PC-3 (cell line): ENCODE measurements around the gene TNFRSF9. TPM values are rescaled to one million over a fixed set of nuclear protein-coding genes. Genes with fewer than 3 reads are reported as not detected.
"Not testable (repeated sequence)": the region's sequence is repeated elsewhere in the genome, so short reads cannot be mapped to it uniquely, and the experiment has no call there.

Source experiments
- ATAC-seq: fragments of 200-7000 bp; cut with Tn5 transposase; 2 replicates; pipeline ENCODE4 v1.9.1; 2020; ENCODE audit warnings: mild to moderate bottlenecking, moderate library complexity
- BruUV-seq: library from RNA; stranded (reverse); fragments of 400-500 nt; replicated peaks from 2 replicates; lab custom pipeline; 2021; lab: Mats Ljungman, UMichigan
- CTCF ChIA-PET: fragments of 300-600 bp; sonication (Branson Sonifier 250); formaldehyde crosslinking; loops from one replicate; lab custom pipeline; 2022; ENCODE audit warnings: antibody characterized with exemption; lab: Charles Lee
- POLR2A ChIA-PET: fragments of 300-600 bp; sonication (Branson Sonifier 250); formaldehyde crosslinking; loops from one replicate; lab custom pipeline; 2022; ENCODE audit warnings: antibody characterized with exemption; ENCODE audit not compliant: unreplicated experiment; lab: Charles Lee
- DNase-seq: peaks from one replicate; pipeline ENCODE4 v3.0.0-alpha.2; 2015
- H2AFZ ChIP-seq: fragments of 300-600 bp; sonication (generic); 2 replicates; pipeline ENCODE4 v1.6.0; 2016; ENCODE audit warnings: antibody characterized with exemption, low read length
- H3F3A ChIP-seq: fragments of 300-600 bp; sonication (generic); one replicate; pipeline ENCODE4 v1.6.0; 2017; ENCODE audit warnings: antibody characterized with exemption, low read length, control low read depth, mild to moderate bottlenecking; ENCODE audit not compliant: unreplicated experiment
- H3K27ac ChIP-seq: fragments of 300-600 bp; sonication (generic); 2 replicates; pipeline ENCODE4 v1.5.1; 2016; ENCODE audit warnings: mild to moderate bottlenecking, low read length
- H3K27me3 ChIP-seq: fragments of 300-600 bp; sonication (generic); 2 replicates; pipeline ENCODE4 v1.6.1; 2016; ENCODE audit warnings: low read length, mixed read lengths
- H3K36me3 ChIP-seq: fragments of 300-600 bp; sonication (generic); 2 replicates; pipeline ENCODE4 v1.6.1; 2016; ENCODE audit warnings: low read depth, mixed run types, low read length, mixed read lengths
- H3K4me1 ChIP-seq: fragments of 300-600 bp; sonication (generic); 2 replicates; pipeline ENCODE4 v1.5.1; 2016; ENCODE audit warnings: low read length; ENCODE audit not compliant: insufficient read depth
- H3K4me2 ChIP-seq: fragments of 300-600 bp; sonication (generic); 2 replicates; pipeline ENCODE4 v1.6.0; 2016; ENCODE audit warnings: low read length
- H3K4me3 ChIP-seq: fragments of 300-600 bp; sonication (generic); 2 replicates; pipeline ENCODE4 v1.5.1; 2016; ENCODE audit warnings: mild to moderate bottlenecking, low read length, mixed read lengths
- H3K79me2 ChIP-seq: fragments of 300-600 bp; sonication (generic); 2 replicates; pipeline ENCODE4 v1.6.1; 2017; ENCODE audit warnings: low read length, mixed read lengths
- H3K9ac ChIP-seq: fragments of 300-600 bp; sonication (generic); 2 replicates; pipeline ENCODE4 v1.6.0; 2016; ENCODE audit warnings: mild to moderate bottlenecking, low read length
- H3K9me2 ChIP-seq: fragments of 300-600 bp; sonication (generic); replicated peaks from 2 replicates; pipeline ENCODE4 v1.6.1; 2016; ENCODE audit warnings: mixed run types, low read length, mixed read lengths
- H3K9me3 ChIP-seq: fragments of 300-600 bp; sonication (generic); 2 replicates; pipeline ENCODE4 v1.6.1; 2016; ENCODE audit warnings: low read length, mixed read lengths
- H4K20me1 ChIP-seq: fragments of 300-600 bp; sonication (generic); 2 replicates; pipeline ENCODE4 v1.6.1; 2016; ENCODE audit warnings: low read length, mixed read lengths
- EZH2 ChIP-seq: fragments of 300-600 bp; sonication (generic); IDR thresholded peaks from one replicate; pipeline ENCODE4 v1.6.1; 2017; ENCODE audit warnings: antibody characterized with exemption, mild to moderate bottlenecking, low read length; ENCODE audit not compliant: unreplicated experiment
- EZH2phosphoT487 ChIP-seq: fragments of 300-600 bp; sonication (generic); IDR thresholded peaks from 2 replicates; pipeline ENCODE4 v1.6.1; 2018; ENCODE audit warnings: mild to moderate bottlenecking, antibody characterized with exemption, low read length, borderline replicate concordance
- intact Hi-C: fragments of 100-400 bp; cut with micrococcal nuclease; formaldehyde crosslinking; loops from 2 replicates; pipeline ENCODE4 v1.9.0; 2023
- total RNA-seq: library from RNA; depleted of rRNA; stranded (reverse); fragments of >200 nt; gene quantifications from 2 replicates; pipeline ENCODE4 v1.2.3, GENCODE V29; 2014
- TF ChIP-seq, protein P1 (sequence below): fragments of 300-600 bp; sonication (generic); conservative IDR thresholded peaks from 2 replicates; pipeline ENCODE4 v1.5.1; 2017; ENCODE audit warnings: antibody characterized with exemption, low read depth, mild to moderate bottlenecking, low read length

The TNFRSF9 gene
- total RNA-seq, 1 experiment from 2014 or later, result 0.04 TPM

DNA sequence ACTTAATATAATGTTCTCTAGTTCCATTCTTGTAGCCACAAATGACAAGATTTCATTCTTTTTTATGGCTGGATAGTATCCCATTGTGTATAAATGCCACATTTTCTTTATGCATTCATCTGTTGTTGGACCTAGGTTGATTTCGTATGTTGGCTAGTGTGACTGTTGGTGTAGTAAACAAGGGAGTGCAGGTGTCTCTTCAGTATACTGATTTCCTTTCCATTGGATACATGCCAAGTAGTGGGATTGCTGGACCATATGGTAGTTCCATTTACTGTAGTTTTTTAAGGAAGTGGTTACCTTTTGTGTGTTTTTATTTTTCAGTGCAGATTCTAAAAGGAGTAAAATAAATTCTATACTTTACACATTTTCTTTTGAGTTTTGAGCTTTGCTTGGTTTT is 26.6 kb upstream of the TNFRSF9 start:
- no peak for TF ChIP-seq EZH2phosphoT487
- intact Hi-C loops, result loop anchor here (10.0 kb wide), 1 partner anchor 302 kb away; no protein-coding TSS in a partner anchor
- no TSS peak for BruUV-seq
- Histone ChIP-seq H3K79me2 (peaks cover 66% of the 10 kb centered on the region), H3K4me1 (peaks cover 9% of the 10 kb centered on the region; the same call in 1 of the 2 replicates), H3K27me3 (no peaks in the 10 kb centered on the region), H3K9ac (no peak overlapping the region), H2AFZ (no peak overlapping the region), H3K9me2 (no peaks in the 10 kb centered on the region), H3K36me3 (peaks cover 60% of the 10 kb centered on the region), H3K27ac (no peak overlapping the region), H3K4me3 (no peak overlapping the region), H3K9me3 (no peaks in the 10 kb centered on the region), H3K4me2 (no peak overlapping the region), H3F3A (no peaks in the 10 kb centered on the region), H4K20me1 (peaks cover 6% of the 10 kb centered on the region; the same call in 1 of the 2 replicates)
- ATAC-seq (no peak), DNase-seq (no peak)
- CTCF ChIA-PET, result no interaction called here
- POLR2A ChIA-PET, result no interaction called here

DNA sequence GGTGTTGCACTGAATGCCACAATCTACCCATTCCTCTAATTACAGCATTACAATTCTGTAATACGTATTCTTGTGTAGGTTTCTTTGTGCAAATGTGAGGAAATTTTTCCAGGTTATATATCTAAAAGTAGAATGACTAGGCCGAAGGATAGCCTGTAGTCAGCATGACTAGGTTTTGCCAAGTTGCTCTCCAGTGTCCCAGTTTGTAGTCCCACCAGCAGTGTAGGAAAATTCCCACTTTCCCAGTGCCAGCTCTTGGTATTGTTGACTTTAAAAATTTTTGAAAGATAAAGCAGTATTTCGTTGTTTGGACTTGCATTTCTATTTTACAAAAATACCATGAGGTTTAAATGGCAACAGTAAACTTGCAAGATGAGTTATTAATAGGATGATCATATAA is 23.8 kb upstream of the TNFRSF9 start:
- Histone ChIP-seq H3K79me2 (peaks cover 84% of the 10 kb centered on the region), H3K9me2 (no peaks in the 10 kb centered on the region), H3F3A (no peaks in the 10 kb centered on the region), H3K27ac (no peak overlapping the region), H4K20me1 (peaks cover 6% of the 10 kb centered on the region; the same call in 1 of the 2 replicates), H3K9ac (no peak overlapping the region), H3K4me3 (no peak overlapping the region), H2AFZ (no peak overlapping the region), H3K36me3 (peaks cover 41% of the 10 kb centered on the region), H3K4me1 (peaks cover 13% of the 10 kb centered on the region), H3K4me2 (no peak overlapping the region), H3K9me3 (no peaks in the 10 kb centered on the region), H3K27me3 (no peaks in the 10 kb centered on the region)
- TF ChIP-seq, protein P1, sequence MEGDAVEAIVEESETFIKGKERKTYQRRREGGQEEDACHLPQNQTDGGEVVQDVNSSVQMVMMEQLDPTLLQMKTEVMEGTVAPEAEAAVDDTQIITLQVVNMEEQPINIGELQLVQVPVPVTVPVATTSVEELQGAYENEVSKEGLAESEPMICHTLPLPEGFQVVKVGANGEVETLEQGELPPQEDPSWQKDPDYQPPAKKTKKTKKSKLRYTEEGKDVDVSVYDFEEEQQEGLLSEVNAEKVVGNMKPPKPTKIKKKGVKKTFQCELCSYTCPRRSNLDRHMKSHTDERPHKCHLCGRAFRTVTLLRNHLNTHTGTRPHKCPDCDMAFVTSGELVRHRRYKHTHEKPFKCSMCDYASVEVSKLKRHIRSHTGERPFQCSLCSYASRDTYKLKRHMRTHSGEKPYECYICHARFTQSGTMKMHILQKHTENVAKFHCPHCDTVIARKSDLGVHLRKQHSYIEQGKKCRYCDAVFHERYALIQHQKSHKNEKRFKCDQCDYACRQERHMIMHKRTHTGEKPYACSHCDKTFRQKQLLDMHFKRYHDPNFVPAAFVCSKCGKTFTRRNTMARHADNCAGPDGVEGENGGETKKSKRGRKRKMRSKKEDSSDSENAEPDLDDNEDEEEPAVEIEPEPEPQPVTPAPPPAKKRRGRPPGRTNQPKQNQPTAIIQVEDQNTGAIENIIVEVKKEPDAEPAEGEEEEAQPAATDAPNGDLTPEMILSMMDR, result no peak
- TF ChIP-seq EZH2 (no peak), EZH2phosphoT487 (no peak)
- BruUV-seq, result no TSS peak
- no peak for ATAC-seq
- ChIA-PET CTCF (no interaction called here), POLR2A (interaction anchor here (0.6 kb wide), 1 partner anchor 154 kb away, joined by 3 read pairs; no protein-coding TSS in a partner anchor)
- intact Hi-C loops, result loop anchor here (10.0 kb wide), 1 partner anchor 300 kb away; no protein-coding TSS in a partner anchor
- no peak for DNase-seq

DNA sequence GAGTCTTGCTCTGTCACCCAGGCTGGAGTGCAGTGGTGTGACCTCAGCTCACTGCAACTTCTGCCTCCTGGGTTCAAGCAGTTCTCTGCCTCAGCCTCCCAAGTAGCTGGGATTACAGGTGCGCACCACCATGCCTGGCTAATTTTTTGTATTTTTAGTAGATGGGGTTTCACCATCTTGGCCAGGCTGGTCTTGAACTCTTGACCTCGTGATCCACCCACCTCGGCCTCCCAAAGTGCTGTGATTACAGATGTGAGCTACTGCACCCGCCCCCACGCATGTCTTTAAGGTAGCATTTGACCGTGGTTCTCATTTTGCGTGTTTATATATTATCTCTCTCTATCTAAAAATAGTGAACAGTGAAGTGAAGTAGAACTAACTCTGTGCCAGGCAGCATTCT is 23.2 kb upstream of the TNFRSF9 start:
- H3K9me2 ChIP-seq, H3F3A ChIP-seq, H3K4me2 ChIP-seq, H4K20me1 ChIP-seq, CTCF ChIA-PET, BruUV-seq, H3K27me3 ChIP-seq, POLR2A ChIA-PET, H2AFZ ChIP-seq, H3K9me3 ChIP-seq, H3K27ac ChIP-seq, H3K4me3 ChIP-seq, DNase-seq, ATAC-seq, H3K9ac ChIP-seq: not testable (repeated sequence)
- peaks cover 37% of the 10 kb centered on the region for H3K36me3 ChIP-seq
- peaks cover 80% of the 10 kb centered on the region for H3K79me2 ChIP-seq
- peaks cover 13% of the 10 kb centered on the region for H3K4me1 ChIP-seq
- intact Hi-C loops, result loop anchor here (10.0 kb wide), 1 partner anchor 299 kb away; no protein-coding TSS in a partner anchor

- not testable (repeated sequence) for DNase-seq, H3K4me3 ChIP-seq
- intact Hi-C loops, result loop anchor here (10.0 kb wide), 1 partner anchor 299 kb away; no protein-coding TSS in a partner anchor
Measured at GRCh38 chr1:7963378-7963730, 22.7 kb upstream of the TNFRSF9 start.

More at GRCh38 chr1:7963378-7963730, 22.7 kb upstream of the TNFRSF9 start:
- H3F3A ChIP-seq, BruUV-seq, CTCF ChIA-PET, H3K9me2 ChIP-seq, H3K9me3 ChIP-seq, H3K27ac ChIP-seq, H2AFZ ChIP-seq, H3K27me3 ChIP-seq, POLR2A ChIA-PET, H3K9ac ChIP-seq, ATAC-seq, H4K20me1 ChIP-seq: not testable (repeated sequence)
- H3K4me2 ChIP-seq, result 0 out of 2 replicates have a peak overlapping the region, but pooled peaks have one; percentile 96
- peaks cover 75% of the 10 kb centered on the region for H3K79me2 ChIP-seq
- H3K4me1 ChIP-seq, result peaks cover 13% of the 10 kb centered on the region
- H3K36me3 ChIP-seq, result peaks cover 34% of the 10 kb centered on the region
